Mesothelial cell of epicardium (in vitro differentiated cells): ENCODE data around the gene FCGR3A. TPM values are rescaled to one million over a fixed set of nuclear protein-coding genes. Genes with fewer than 3 reads are reported as not detected.
"Not testable (repeated sequence)": the region's sequence is repeated elsewhere in the genome, so short reads cannot be mapped to it uniquely, and the experiment has no call there.

Experiments
- DNase-seq, 2 experiments: peaks; one replicate each; pipeline ENCODE4 v3.0.0; 2021; ENCODE audit warnings: low spot score in 2 of 2; ENCODE audit not compliant: unreplicated experiment in 2 of 2
- H3K27ac Mint-ChIP-seq: 2 replicates; pipeline ENCODE4 v1.8.0; 2021; ENCODE audit warnings: mixed read lengths
- H3K27me3 Mint-ChIP-seq: 2 replicates; pipeline ENCODE4 v1.8.0; 2021; ENCODE audit warnings: low read depth, mixed read lengths
- H3K36me3 Mint-ChIP-seq: 2 replicates; pipeline ENCODE4 v1.8.0; 2021; ENCODE audit warnings: mixed read lengths
- H3K4me1 Mint-ChIP-seq: 2 replicates; pipeline ENCODE4 v1.8.0; 2021; ENCODE audit warnings: mixed read lengths
- H3K4me3 Mint-ChIP-seq: 2 replicates; pipeline ENCODE4 v1.8.0; 2021; ENCODE audit warnings: mild to moderate bottlenecking, moderate library complexity, mixed read lengths
- H3K9me3 Mint-ChIP-seq: 2 replicates; pipeline ENCODE4 v1.8.0; 2021; ENCODE audit warnings: mixed read lengths
- total RNA-seq: library from RNA; stranded (reverse); gene quantifications from 3 replicates; pipeline ENCODE4 v1.2.1, GENCODE V29; 2021
- TF ChIP-seq, protein P1 (sequence below): fragments of 200-600 bp; sonication (generic); IDR thresholded peaks from one replicate; pipeline ENCODE4 v1.5.0; 2021; ENCODE audit warnings: antibody characterized with exemption; ENCODE audit not compliant: unreplicated experiment

FCGR3A gene
- total RNA-seq, 1 donor from 2014 or later = not detected

- Mint-ChIP-seq H3K4me1 (peaks cover 10% of the 10 kb centered on the region), H3K27me3 (peaks cover 14% of the 10 kb centered on the region)
- not testable (repeated sequence) for H3K36me3 Mint-ChIP-seq, H3K4me3 Mint-ChIP-seq, DNase-seq, H3K27ac Mint-ChIP-seq, H3K9me3 Mint-ChIP-seq
These were observed 36.2 kb downstream of the FCGR3A start for GRCh38 chr1:161513448-161513780.

DNA sequence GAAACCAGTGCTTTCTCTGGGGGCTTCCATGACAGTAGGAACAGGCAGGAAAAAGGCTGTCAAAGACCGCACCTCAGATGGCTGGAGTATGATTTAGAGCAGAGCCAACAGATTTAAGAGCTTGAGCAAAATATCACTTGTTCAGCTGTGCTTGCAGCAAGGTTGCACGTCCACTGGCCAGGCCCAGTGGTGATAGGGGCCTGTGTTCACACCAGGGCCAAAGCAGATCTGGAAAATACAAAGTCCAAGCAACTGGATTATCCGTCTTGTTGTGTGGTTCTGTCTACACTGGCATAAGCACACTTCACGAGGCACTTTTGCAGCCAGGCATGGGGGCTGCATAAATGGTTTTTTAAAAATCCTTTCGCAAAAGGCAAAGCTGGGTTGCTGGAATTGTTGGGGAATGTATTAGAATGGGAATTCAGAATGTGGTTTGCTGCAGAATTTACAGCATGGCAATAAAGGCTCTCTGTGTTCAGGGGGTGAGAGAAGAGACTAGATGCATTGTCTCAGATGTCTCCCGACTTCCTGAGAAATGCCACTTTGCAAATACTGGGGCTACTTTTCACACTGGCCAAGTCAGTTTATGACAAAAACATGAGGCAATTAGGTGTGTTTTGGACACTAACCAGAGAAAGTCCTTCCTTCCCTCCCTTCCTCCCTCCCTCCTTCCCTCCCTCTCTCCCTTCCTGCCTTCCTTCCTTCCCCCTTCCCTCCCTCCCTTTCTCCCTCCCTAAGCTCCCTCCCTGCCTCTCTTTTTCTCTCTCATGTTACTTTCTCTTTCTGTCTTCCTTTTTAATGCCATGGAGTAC lies 36.8 kb downstream of the FCGR3A start:
- not testable (repeated sequence) for H3K36me3 Mint-ChIP-seq, H3K4me3 Mint-ChIP-seq

GRCh38 chr1:161511756-161512060 lies 37.9 kb downstream of the FCGR3A start:
- no peaks in the 10 kb centered on the region for H3K9me3 Mint-ChIP-seq
- DNase-seq = no peak
- H3K27me3 Mint-ChIP-seq = peaks cover 14% of the 10 kb centered on the region
- no peak overlapping the region for H3K4me3 Mint-ChIP-seq
- H3K4me1 Mint-ChIP-seq = peaks cover 14% of the 10 kb centered on the region
- no peaks in the 10 kb centered on the region for H3K36me3 Mint-ChIP-seq
- TF ChIP-seq, protein P1, sequence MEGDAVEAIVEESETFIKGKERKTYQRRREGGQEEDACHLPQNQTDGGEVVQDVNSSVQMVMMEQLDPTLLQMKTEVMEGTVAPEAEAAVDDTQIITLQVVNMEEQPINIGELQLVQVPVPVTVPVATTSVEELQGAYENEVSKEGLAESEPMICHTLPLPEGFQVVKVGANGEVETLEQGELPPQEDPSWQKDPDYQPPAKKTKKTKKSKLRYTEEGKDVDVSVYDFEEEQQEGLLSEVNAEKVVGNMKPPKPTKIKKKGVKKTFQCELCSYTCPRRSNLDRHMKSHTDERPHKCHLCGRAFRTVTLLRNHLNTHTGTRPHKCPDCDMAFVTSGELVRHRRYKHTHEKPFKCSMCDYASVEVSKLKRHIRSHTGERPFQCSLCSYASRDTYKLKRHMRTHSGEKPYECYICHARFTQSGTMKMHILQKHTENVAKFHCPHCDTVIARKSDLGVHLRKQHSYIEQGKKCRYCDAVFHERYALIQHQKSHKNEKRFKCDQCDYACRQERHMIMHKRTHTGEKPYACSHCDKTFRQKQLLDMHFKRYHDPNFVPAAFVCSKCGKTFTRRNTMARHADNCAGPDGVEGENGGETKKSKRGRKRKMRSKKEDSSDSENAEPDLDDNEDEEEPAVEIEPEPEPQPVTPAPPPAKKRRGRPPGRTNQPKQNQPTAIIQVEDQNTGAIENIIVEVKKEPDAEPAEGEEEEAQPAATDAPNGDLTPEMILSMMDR = no peak
- H3K27ac Mint-ChIP-seq = no peak overlapping the region

More for the DNA sequence above, 36.8 kb downstream of the FCGR3A start:
- H3K27ac Mint-ChIP-seq, H3K9me3 Mint-ChIP-seq, DNase-seq: not testable (repeated sequence)
- Mint-ChIP-seq H3K4me1 (peaks cover 10% of the 10 kb centered on the region), H3K27me3 (peaks cover 13% of the 10 kb centered on the region)

DNA sequence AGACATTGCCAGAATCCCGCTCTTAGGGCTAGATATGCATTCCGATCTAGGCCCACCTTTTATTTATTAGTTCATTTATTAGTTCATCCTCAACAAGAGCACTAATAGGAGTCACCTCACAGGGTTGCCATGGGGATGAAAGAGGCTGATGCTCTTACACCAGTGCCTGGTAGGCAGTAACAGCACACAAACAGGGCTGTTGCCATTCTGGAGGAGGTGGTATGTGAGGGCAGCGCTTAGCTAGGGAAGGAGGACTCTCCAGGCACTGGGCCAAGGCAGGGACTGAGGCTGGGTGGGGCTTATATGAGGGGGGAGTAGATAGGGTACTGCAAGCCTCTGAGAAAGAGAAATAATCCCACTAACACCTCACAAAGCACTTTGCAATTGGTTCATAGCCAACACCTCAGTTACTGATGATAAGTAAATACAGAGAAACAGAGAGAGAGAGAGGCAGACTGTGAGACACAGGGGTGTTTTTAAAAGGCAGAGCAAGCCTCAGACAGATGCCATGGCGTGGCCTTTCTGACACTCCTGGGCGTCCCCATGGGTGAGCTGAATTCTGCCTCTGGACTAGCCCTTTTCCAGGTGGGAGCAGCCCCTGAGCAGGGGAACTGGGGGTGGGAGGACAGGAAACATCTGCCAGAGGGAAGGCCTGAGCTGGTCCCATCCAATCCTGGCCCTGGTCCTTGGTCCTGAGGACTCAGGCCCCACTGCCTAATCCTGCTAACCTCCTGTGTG lies 38.4 kb downstream of the FCGR3A start:
- Mint-ChIP-seq H3K9me3 (no peaks in the 10 kb centered on the region), H3K4me1 (peaks cover 19% of the 10 kb centered on the region), H3K27me3 (peaks cover 19% of the 10 kb centered on the region), H3K27ac (no peak overlapping the region), H3K36me3 (no peaks in the 10 kb centered on the region), H3K4me3 (no peak overlapping the region)
- DNase-seq = no peak
- TF ChIP-seq, protein P1 = no peak

- Mint-ChIP-seq H3K36me3 (no peaks in the 10 kb centered on the region), H3K27me3 (peaks cover 25% of the 10 kb centered on the region), H3K4me3 (no peak overlapping the region), H3K27ac (no peak overlapping the region), H3K9me3 (no peaks in the 10 kb centered on the region), H3K4me1 (peaks cover 19% of the 10 kb centered on the region)
- DNase-seq = no peak
- TF ChIP-seq, protein P1 = no peak
These were observed 39.1 kb downstream of the FCGR3A start for GRCh38 chr1:161510477-161510876.

DNA sequence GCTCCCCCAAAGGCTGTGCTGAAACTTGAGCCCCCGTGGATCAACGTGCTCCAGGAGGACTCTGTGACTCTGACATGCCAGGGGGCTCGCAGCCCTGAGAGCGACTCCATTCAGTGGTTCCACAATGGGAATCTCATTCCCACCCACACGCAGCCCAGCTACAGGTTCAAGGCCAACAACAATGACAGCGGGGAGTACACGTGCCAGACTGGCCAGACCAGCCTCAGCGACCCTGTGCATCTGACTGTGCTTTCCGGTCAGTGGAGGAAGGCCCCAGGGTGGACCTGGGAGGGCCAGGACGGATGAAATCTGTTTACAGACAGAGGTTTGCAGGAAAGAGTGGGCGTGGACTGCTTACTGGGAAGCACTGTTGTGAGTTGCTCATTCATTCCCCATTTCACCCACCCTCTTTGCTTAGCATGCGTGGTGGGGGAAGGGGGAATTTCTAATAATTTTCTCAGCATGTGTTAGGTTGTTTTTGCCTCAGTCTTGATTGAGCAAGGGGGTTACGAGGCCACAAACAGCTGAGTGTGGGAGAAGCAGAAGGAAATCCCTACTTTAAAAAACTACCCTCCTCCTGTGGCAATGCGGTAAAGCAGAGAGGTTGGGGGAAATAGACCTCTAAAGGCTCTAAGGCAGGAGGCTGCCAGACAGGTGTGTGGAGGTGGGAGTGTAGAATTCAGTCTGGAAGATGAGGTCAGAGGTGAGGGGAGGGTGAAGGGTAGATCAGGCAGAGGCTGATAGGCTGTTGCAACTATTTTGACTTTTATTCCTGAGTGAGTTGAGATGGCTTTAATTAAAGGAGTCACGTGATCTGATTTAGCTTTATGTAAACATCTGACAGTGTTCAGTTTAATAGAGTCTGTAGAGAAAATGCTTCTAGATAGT lies 43.0 kb downstream of the FCGR3A start:
- no peaks in the 10 kb centered on the region for H3K36me3 Mint-ChIP-seq
- no peaks in the 10 kb centered on the region for H3K9me3 Mint-ChIP-seq
- no peak for DNase-seq
- H3K27me3 Mint-ChIP-seq = peaks cover 49% of the 10 kb centered on the region
- TF ChIP-seq, protein P1 = no peak
- no peak overlapping the region for H3K27ac Mint-ChIP-seq
- H3K4me1 Mint-ChIP-seq = peaks cover 14% of the 10 kb centered on the region
- H3K4me3 Mint-ChIP-seq = no peak overlapping the region
